SKM-1 treated with dmso at 0.1 percent for 144 hours (cell line): ENCODE measurements around the gene WIPF2.
"Not testable (repeated sequence)": the region's sequence is repeated elsewhere in the genome, so short reads cannot be mapped to it uniquely, and the experiment has no call there.

Source experiments
- DNase-seq: peaks from one replicate; lab custom pipeline; 2025; ENCODE audit not compliant: unreplicated experiment; lab: John Stamatoyannopoulos, UW

Gene WIPF2

DNA sequence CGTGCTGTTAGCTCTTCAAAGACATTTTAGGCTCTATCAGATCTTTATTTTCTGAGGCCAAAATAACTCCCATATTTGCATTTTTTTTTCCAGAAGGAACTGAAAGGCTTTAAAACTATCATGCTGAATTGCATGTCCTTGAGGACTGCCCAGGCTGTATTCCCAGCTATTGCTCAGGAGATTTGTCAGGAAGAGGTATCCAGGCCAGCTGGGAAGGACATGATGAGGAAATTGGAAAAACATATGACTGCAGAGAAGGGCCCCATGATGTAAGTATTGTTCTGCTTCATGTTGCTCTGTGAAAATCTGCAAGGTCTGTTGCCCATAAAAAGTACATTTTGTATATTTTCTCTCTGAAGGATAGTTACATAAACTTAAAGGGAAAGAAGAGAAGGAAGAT, 74.3 kb downstream of the WIPF2 start:
- DNase-seq, result no peak

DNA sequence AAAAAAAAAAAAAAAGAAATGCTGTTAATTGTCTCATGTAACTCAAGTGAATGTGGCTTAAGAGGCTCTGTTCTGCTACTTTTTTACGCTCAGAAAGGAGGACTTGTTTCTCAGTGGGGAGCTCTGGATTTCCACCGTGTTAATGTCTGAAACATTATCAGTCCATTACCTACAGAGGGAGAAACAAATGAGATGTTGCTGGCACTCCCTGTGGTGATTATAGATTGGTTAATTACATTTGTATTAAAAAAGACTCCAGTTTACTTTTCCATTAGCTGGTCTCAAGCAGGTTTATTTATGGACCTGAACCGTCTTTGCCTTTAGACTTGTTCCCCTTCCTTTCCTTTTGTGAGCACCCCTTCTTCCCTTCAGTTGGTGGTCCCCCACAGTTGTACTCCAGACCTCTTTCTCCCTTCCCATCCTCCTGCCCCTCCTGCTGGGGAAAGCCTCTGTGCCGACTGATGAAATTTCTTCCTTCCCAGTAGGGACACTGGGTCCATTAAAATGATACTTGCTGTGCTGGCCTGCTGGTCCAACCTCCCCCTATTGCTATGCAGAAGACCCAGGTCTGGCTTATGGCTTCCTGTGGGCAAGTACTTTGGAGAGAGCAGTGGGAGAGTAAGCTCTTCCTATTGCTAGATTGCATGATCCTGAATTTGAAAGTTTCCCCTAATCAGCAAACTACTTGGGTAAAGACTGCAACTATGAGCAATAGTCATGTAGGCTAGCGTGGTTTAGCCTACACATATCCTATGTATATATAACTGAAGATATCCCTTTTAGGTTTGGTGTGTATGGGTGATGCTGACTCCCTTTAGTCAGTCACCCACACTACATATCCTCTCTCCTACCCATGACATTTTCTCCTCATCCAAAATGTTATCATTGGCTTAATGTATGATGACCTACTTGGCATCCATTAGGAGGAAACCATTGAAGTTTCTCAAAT, 76.7 kb downstream of the WIPF2 start:
- no peak for DNase-seq

DNA sequence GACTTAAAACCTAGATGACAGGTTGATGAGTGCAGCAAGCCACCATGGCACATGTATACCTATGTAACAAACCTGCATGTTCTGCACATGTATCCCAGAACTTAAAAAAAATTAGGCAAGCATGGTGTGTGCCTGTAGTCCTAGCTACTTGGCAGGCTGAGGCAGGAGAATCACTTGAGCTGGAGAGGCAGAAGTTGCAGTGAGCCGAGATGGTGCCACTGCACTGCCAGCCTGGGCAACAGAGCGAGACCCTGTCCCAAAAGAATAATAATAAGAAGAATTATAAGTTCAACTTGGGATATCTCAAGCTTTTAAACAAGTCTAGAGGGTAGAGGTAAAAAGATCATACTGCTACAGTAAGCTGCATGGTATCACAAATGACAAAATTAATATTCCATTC, 78.4 kb downstream of the WIPF2 start:
- no peak for DNase-seq

DNA sequence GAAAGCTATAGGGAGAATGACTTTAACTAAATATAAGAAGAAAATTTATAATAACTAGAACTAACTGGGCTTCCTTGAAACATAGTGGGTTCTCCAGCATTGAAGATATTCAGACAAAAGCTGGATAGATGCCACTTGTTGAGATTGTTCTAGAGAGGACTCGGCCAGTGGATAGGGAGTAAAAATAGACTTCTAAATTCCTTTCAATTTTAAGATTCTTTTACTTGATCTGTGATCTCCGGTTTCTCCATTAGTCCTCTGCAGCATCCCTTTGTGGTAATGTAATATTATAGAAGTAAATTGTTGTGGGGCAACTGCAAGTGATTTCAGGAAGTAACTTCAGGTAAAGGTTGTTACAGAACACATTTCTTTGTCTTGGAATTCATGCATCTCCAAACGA, 79.6 kb downstream of the WIPF2 start:
- no peak for DNase-seq

DNA sequence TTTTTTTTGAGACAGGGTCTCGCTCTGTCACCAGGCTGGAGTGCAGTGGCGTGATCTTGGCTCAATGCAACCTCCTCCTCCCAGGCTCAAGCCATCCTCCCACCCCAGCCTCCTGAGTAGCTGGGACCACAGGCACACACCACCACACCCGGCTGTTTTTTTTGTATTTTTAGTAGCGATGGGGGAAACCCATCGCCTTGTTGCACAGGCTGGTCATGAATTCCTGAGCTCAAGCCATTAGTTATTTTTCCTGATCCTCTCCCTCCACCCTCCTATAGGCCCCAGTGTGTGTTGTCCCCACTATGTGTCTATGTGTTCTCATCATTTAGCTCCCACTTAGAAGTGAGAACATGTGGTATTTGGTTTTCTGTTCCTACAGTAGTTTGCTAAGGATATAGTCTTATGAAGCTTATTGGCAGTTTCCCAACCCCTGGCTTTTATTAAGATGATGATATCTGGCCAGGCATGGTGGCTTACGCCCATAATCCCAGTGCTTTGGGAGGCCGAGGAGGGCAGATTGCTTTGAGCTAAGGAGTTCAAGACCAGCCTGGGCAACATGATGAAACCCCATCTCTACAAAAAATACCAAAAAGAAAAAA, 80.2 kb downstream of the WIPF2 start:
- not testable (repeated sequence) for DNase-seq

DNA sequence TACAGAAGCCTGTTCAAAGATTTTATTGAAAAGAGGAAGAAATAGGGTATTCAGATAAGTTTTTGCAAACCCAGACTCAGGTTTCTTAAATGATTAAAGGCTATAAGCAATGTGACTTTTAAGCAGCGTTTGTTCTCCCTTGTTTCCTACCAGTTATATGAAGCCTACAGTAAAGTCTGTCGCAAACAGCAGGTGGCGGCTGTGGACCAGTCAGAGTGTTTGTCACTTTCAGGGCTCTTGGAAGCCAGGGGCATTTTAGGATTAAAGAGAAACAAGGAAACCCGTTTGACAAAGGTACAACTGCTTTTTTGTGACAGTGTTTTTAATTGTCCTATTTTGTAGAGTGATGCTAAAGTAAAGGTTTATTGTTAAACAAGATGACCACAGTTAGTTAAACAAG, 82.2 kb downstream of the WIPF2 start:
- no peak for DNase-seq

DNA sequence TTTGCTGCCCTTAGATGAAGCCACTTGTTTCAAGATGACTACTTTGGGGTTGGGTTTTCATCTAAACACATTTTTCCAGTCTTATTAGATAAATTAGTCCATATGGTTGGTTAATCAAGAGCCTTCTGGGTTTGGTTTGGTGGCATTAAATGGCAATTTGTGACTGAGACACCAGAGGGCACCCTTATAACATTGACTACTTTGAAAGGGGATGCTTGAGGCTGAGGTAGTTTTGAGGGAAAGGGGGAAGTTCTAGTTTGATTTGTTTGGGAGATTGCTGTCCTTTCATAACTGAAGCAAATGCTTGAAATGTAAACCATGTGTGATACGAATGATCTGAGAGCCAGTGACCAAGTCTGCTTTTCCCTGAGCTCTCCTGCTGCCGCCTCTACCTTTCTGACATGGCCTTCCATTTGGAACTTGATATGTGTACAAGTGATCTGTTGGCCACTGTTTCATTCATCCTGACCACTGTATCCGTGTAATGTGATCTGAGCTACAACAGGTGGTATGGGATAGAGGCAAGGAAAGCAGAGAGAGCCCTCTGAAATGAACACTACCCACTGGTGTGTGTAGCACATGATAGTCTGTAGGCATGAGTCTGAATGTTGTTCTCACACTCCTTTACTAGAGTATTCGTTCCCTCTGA, 84.0 kb downstream of the WIPF2 start:
- DNase-seq, result peak; percentile 71

DNA sequence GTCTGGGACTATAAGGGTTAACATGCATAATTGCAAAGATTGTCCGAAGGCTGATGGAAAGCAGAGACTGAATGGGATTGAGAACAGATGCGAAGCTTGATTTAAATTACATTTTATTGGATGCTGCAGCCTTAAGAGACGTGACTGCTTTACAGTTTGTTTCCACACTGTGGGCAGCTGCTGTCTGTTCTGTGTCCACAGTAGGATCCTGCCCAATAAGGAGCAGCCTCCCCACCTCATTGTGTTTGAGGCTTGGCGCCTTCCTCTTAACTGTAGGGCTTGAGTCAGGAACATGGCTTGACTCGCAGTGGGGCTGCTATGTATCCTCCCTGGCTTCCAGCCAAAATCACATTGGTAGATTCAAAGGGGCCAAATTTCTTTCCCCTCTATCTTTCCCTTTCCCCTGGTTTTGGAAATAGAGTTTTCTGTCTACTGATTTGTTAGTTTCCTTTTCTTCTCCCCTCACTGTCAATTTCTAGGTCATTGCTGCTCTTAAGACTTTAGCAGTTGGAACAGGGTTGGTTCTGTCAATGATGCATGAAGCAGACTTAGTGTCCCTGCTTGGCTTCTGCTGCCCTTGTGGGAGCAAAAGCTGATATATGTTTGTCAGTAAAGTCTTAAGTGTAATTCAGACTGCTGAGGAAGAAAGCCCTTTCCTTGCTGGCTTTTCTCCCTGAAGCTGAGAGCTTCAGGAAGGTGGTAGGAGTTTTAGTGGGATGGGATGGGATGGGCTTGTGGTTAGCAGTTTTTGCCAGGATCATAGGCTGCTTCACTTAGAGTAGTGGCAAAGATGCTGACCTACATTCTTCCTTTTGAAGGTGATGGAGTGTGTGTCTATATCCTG, 84.8 kb downstream of the WIPF2 start:
- no peak for DNase-seq

DNA sequence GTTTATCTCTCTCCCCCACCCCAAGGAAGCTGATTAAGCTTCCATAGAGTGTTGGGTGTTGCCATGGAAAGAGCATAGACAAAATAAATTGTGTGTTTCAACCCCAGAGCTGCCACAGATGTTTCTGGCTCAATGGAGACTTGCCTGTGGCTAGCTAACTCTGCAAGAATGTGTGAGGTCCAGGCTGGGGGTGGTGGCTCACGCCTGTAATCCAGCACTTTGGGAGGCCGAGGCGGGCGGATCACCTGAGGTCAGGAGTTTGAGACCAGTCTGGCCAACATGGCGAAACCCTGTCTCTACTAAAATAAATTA, 85.4 kb downstream of the WIPF2 start:
- DNase-seq, result not testable (repeated sequence)

DNA sequence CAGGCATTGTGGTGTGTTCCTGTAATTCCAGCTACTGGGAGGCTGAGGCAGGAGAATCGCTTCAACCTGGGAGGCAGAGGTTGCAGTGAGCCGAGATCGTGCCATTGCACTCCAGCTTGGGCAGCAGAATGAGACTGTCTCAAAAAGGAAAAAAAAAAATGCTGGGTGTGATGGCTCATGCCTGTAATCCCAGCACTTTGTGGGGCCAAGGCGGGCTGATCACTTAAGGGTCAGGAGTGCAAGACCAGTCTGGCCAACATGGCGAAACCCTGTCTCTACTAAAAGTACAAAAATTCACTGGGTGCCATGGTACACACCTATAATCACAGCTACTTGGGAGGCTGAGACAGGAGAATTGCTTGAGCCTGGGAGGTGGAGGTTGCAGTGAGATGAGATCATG, 85.8 kb downstream of the WIPF2 start:
- not testable (repeated sequence) for DNase-seq

DNA sequence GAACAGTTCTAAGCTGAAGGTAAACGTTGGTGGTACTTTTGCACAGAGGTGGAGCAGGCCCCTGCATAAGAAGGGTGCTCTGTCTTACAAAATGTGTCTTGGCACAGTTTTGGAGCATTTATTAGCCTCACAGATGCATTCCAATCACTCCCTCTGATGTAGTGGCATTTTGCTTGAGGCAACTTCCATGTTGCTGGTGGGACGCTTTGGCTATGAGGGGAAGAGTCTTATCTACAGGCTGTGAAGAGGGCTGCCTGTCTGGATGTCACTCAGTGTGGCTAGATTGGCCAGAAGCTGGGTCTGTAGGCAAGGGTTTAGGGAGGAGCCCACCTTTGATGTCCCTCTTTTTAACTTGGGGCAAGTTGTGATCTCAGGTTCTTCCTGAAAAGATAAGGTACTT, 87.3 kb downstream of the WIPF2 start:
- no peak for DNase-seq

DNA sequence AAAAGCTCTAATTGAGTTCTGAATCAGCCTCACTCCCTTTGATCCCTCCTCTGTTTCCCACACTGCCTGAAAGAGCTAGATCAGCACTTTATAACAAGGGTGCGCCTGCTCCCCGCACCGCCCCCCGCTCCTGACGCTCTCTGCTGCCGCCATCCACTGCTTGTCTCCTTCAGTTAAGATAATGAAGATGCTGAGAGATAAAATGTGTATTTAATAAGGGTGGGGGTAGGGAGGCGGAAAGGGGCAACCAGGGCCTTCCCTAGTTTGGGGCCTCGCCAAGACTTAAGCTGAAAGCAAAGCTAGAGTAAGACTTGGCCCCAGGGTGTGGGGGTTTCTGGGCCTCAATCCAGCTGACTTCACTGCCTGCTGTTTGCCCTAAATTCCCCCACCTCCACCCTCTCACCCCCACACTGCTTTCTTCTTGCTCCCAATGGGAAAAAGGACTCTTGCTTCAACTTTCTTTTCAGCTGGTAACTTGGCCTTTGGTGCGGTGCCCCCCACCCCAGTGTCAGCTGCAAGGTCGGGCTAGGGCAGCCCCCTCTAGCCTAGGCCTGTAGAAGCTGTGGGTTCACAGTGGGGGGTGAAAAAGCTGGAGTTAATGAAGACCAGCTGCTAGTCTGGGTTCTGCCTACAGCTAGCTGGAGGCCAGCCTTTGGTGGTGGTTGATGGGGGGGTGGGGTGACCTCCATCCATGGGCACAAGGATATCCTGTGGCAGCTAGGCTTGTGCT, 88.1 kb downstream of the WIPF2 start:
- DNase-seq, result no peak

DNA sequence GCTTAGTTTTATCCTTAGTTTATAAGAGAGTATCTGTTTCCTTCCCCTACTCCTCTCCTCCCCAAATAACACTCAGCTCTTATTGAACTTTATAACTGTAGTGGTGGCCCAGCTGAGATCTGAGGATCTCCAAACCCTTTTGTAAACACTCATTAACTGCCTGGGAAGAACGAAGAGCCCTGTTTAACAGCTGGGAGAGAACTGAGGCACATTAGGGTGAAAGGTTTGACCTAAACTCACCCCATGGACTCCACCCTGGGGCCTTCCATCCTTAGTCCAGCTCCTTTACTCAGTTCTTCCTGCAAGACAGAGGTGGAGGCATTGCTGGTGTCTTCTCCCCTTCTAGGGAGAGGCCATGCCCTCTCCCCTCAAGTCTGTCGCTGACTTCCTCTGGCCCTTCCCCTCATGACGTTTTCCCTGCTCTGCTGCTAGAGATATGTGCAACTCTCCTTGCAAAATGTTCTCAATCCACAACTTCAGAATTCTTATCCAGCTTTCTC, 88.7 kb downstream of the WIPF2 start:
- peak; percentile 70 for DNase-seq

DNA sequence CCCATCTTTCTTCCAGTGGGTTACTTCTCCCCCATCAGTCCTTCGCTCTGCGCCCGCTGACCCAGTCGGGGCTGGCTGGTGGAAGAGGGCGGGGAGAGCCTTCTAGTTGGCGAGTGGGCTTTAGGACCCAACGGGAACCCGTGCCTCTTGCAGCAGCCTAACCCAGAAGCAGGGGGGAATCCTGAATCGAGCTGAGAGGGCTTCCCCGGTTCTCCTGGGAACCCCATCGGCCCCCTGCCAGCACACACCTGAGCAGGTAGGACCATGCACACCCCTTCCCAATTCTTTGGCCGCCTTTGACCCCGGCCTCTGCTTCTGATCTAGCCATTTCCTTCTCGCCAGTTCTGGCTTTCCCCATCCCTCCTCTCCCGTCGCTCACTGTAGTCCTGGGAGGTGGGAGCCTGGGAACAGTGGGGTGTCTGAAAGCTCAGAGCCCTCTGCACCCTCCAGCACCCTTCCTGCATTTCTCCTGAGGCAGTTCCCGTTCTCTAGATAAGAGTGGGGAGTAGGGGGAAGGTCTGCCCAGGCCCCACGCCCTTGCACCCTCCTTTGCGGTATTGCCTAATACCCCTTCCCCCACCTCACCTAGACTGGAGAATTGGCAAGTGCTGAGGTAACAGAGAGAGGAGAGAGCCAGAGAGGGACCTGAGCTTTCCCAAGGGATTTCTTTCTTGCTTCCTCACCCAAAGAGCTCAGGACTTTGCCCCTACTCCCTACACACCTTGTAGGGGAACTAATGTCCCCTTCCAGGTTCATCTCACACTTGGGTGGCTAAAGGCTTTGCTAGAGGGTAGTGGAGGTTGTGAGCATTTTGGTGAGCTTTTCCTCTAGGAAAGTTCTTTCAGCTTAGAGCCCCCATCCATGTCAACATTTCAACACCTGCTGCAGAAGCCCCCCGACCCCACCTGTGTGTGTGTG, 90.2 kb downstream of the WIPF2 start, which contains the start of gene RARA:
Gene RARA, plus strand, starts transcription at position 150 of the 918 bp plus-strand sequence. CDS start 22,039 bp downstream, outside the sequence.
- no peak for DNase-seq

DNA sequence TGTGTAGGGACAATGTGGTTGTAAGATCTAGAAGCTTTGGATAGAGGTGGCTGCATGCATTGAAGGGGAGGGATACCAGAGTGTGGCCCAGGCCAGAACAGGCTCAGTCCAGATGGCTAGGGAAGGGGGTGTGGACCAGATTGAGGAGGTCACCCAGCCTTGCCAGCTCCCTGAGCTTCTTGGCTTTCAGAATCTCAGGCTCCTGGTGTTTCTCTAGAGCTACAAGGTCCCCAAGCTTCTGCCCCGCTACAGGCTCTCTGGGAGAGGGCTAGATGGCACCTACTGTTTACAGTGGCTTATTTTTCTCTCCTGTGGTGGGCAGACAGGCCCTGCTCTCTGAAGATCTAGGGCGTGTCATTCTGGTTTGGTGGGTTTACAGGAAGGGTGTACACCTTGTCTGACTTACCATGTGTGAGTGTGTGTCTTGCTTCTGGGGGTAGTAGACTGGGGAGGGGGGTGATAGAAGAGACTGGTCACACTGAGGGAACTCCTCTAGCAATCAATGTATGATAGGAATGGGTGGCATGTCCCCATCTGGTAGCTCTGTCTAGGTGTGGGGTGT, 90.9 kb downstream of the WIPF2 start:
- no peak for DNase-seq

DNA sequence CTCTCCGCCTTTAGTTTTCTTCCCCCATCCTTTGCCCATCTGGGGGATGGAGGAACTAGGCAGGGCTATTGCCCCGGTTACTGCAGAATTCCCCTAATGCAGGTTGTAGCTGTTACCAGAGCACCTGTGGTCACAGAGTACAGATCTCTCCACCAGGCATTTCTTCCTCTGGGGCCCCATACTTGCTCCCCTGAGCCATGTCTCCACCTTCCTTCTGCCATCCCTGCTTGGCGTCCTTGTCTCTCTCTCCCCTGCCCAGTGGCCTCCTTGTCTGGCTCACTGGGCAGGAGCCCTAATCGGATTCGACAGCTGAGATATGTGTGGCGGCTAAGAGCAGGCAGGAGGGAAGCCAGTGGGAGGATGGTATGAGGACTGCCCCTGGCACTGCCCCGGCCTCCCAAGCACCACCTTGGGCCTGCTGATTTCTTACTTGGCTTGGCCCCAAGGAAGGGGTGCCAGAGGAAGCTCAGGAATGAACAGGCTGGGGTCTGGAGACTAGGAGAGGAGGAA, 91.8 kb downstream of the WIPF2 start:
- no peak for DNase-seq

DNA sequence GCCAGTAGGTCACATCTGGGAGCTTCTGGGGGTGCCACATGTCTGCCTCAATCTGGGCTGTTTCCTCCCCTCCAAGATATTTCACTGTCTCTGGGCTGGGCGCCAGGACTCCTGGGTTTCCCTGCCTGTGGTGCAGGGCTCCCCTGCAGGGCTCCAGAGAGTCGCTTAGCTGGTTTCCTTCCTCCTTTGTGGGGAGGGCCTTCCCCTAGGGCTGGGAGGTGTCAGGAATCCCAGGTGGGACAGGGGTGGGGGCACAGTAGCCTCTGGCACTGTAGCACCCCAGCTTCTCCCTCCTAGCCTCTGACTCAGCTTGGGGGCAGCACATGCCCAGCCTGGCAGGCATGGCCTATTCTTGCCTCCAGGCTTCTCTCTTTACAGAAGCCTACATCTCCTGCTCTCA, 92.5 kb downstream of the WIPF2 start:
- no peak for DNase-seq

DNA sequence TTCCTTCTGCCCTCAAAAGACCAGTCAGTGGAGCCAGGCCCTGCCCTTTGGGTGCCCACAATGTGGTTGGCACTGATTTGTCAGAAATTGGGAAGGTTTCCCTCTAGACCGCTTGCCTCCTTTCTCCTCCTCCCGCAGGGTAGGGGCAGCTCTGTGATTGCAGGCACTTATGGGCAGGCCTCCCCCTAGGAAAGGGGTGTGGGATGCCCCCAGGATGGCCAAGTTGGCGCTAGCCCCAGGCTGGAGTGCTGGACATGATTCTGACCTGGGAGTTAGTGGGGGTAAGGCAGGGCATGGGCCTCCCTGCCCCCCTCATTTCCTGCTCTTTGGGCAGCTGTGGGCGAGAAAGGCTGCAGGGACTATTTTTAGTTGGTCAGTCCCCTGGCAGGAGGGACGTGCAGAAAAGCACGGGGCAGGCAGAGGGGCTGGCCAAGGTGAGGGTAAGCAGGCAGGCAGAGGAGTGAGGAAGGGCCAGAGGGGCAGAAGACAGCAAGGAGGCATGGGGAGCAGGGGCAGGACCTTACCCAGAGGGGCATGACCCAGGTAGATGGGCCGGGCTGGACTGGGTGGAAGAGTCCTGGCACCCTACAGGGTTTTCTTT, 93.1 kb downstream of the WIPF2 start:
- no peak for DNase-seq
